Measurements from ENCODE around the gene ST13.

ST13 gene

DNA sequence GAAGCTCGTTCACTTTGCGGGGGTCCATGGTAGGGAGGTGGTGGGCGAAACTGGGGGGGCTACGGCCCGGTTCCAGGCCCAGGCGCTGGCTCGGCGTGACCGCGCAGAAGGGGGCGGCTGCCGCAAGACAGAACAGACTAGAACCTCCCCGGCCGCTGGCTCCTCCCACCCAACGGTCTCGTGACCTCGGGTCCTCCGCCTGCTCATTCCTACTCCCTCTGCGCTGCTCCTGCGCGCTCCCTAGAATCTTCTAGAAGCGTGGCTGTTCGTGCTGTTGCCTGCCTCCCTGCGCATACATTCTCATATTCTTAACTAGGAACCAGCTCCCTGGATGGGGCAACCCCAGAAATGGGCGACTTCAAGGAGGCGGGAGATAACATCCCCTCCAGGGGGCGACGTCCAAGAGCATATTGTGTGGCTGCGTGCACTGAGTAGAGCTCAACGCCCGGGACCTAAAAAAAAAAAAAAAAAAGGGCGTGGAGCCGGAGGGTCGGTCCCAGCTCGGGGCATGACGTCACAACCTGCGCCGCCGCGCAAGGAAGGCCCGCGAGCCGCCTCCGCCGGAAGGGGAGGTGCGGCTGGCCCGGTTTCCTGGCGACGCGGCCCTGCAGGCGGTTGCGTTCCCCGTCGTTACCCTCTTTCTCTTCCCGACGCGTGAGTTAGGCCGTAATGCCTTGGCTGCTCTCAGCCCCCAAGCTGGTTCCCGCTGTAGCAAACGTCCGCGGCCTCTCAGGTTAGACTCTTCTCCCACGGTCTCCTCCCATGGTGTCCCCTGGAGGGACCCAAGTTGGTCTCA lies at the start of gene ST13, which contains the start of gene XPNPEP3:
TSS of gene ST13 (minus strand) at position 127 of the 796 bp plus-strand sequence. CDS start at position 28, 99 bp downstream.
TSS of gene XPNPEP3 (plus strand) at position 636 of the 796 bp plus-strand sequence. CDS start at position 670, 34 bp downstream.
- DNase-seq (ENCODE audit: low read depth): peak; percentile 97
- peak within 1 kb of the TSS; percentile 99 for H3K4me3 ChIP-seq (ENCODE audit: low read length)
- H3K27me3 ChIP-seq (replicated peaks; ENCODE audit: control insufficient read depth, insufficient read depth, low read length): no peaks in the 10 kb centered on the region
- peaks cover 4% of the 10 kb centered on the region for H3K36me3 ChIP-seq (ENCODE audit: control insufficient read depth, insufficient read depth, low read length, severe bottlenecking)
- H3K4me1 ChIP-seq (ENCODE audit: control insufficient read depth, insufficient read depth, low read length): peaks cover 62% of the 10 kb centered on the region
- peak within 1 kb of the TSS; percentile 100 for H3K9ac ChIP-seq (ENCODE audit: low read length)
- H3K9me3 ChIP-seq (ENCODE audit: control insufficient read depth, low read length): no peaks in the 10 kb centered on the region

DNA sequence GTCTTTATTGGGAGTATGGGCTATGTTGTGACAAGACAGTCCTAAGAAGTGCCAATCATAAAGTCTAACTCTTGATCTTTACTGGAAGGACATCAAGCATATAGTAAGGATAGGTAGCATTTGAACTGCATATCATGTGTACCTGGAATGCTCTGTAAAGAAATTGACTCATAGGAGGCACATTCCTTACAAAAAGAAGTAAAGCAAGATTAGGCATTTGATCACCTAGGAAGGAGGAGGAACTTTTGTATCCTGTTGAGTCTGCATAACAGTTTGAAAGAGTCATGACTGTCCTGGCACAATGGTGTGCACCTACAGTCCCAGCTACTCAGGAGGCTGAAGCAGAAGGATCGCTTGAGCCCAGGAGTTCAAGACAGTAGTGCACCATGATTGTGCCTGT lies 47.7 kb upstream of the ST13 start:
- H3K36me3 ChIP-seq (ENCODE audit: control insufficient read depth, insufficient read depth, low read length, severe bottlenecking): peaks cover 28% of the 10 kb centered on the region
- H3K4me1 ChIP-seq (ENCODE audit: control insufficient read depth, insufficient read depth, low read length): peaks cover 2% of the 10 kb centered on the region
- DNase-seq (ENCODE audit: low read depth): no peak
- H3K27me3 ChIP-seq (replicated peaks; ENCODE audit: control insufficient read depth, insufficient read depth, low read length): no peaks in the 10 kb centered on the region
- H3K4me3 ChIP-seq (ENCODE audit: low read length): no peak overlapping the region
- H3K9ac ChIP-seq (ENCODE audit: low read length): no peak overlapping the region
- H3K9me3 ChIP-seq (ENCODE audit: control insufficient read depth, low read length): no peaks in the 10 kb centered on the region

DNA sequence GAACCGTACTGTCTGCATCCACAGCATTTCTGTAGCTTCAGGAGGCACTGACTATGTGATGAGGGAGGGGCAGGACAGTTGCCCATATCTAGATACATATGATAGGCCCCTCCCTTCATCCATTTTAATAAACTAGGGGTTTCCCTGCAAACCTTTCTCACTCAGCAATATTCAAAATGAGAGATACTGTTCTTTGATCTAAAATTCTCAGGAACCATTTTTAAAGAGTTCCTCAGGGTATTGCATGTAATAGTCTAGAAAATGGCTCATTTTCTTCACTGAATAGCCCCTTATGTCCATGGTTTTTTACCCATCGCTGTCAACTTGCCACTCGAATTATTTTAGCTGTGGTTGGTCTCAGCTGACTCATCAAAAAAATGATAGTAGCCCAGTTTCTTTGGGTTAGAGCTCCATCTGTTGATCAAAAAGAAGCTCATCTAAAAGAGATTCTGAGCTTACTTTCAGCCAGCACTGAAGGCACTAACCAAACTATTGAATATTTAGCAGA lies 42.5 kb upstream of the ST13 start:
- Histone ChIP-seq H3K36me3 (ENCODE audit: control insufficient read depth, insufficient read depth, low read length, severe bottlenecking) (peaks cover 15% of the 10 kb centered on the region), H3K9ac (ENCODE audit: low read length) (no peak overlapping the region), H3K4me1 (ENCODE audit: control insufficient read depth, insufficient read depth, low read length) (peaks cover 7% of the 10 kb centered on the region), H3K4me3 (ENCODE audit: low read length) (no peak overlapping the region), H3K9me3 (ENCODE audit: control insufficient read depth, low read length) (no peaks in the 10 kb centered on the region), H3K27me3 (replicated peaks; ENCODE audit: control insufficient read depth, insufficient read depth, low read length) (no peaks in the 10 kb centered on the region)
- peak; percentile 82 for DNase-seq (ENCODE audit: low read depth)

DNA sequence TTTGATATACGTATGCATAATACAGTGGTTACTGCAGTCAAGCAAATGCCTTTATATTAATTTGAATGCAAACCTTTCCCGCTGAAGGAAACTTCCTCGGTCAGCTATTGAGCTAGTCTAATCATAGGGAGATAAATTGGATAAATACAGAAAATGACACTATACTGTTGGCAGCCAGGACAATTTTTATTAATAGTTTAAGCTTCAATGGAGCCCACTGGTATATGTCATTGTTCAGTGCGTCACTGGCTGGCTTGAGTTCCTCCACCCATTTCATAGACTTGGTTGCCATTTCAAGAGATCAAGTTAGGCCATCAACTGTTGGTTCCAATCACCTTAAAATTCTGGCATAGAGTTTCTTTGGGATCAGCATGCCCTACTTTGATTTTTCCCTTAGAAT lies 38.0 kb upstream of the ST13 start:
- peaks cover 7% of the 10 kb centered on the region for H3K4me1 ChIP-seq (ENCODE audit: control insufficient read depth, insufficient read depth, low read length)
- no peaks in the 10 kb centered on the region for H3K9me3 ChIP-seq (ENCODE audit: control insufficient read depth, low read length)
- H3K36me3 ChIP-seq (ENCODE audit: control insufficient read depth, insufficient read depth, low read length, severe bottlenecking): peaks cover 21% of the 10 kb centered on the region
- H3K9ac ChIP-seq (ENCODE audit: low read length): no peak overlapping the region
- DNase-seq (ENCODE audit: low read depth): no peak
- no peak overlapping the region for H3K4me3 ChIP-seq (ENCODE audit: low read length)
- no peaks in the 10 kb centered on the region for H3K27me3 ChIP-seq (replicated peaks; ENCODE audit: control insufficient read depth, insufficient read depth, low read length)

DNA sequence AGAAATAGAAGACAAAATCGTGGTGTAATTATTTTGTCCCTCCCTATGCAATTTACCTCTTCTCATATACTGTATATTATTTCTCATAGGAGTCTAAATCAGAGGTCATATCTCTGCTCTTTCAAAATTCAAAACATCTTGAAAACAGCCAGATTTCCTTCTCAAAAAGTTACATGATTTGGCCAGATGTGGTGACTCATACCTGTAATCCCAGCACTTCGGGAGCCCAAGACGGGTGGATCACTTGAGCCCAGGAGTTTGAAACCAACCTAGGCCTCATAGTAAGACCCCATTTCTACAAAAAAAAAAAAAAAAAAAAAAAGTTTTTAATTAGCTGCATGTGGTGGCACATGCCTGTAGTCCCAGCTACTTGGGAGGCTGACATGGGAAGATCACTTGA lies 34.4 kb upstream of the ST13 start:
- peak; percentile 40 for DNase-seq (ENCODE audit: low read depth)
- Histone ChIP-seq H3K9me3 (ENCODE audit: control insufficient read depth, low read length) (no peaks in the 10 kb centered on the region), H3K27me3 (replicated peaks; ENCODE audit: control insufficient read depth, insufficient read depth, low read length) (no peaks in the 10 kb centered on the region), H3K36me3 (ENCODE audit: control insufficient read depth, insufficient read depth, low read length, severe bottlenecking) (peaks cover 50% of the 10 kb centered on the region), H3K4me1 (ENCODE audit: control insufficient read depth, insufficient read depth, low read length) (no peaks in the 10 kb centered on the region), H3K4me3 (ENCODE audit: low read length) (no peak overlapping the region), H3K9ac (ENCODE audit: low read length) (no peak overlapping the region)

DNA sequence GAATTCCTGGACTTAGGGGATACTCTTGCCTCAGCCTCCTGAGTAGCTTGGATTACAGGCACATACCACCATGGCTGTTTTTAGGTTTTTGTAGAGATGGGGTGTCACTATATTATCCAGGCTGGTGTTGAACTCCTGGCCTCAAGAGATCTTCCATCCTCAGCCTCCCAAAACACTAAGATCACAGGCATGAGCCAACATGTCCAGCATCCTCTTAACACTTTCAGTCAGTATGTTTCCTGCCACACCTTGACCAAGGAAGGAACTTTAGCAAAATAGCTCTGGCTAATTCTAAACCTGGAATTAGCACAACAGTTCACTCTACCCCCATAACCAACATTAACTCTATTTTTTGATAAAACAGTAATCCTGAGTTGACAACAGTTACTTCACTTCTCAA lies 32.7 kb upstream of the ST13 start:
- H3K36me3 ChIP-seq (ENCODE audit: control insufficient read depth, insufficient read depth, low read length, severe bottlenecking): peaks cover 57% of the 10 kb centered on the region
- no peaks in the 10 kb centered on the region for H3K9me3 ChIP-seq (ENCODE audit: control insufficient read depth, low read length)
- no peak for DNase-seq (ENCODE audit: low read depth)
- no peak overlapping the region for H3K9ac ChIP-seq (ENCODE audit: low read length)
- no peak overlapping the region for H3K4me3 ChIP-seq (ENCODE audit: low read length)
- H3K27me3 ChIP-seq (replicated peaks; ENCODE audit: control insufficient read depth, insufficient read depth, low read length): no peaks in the 10 kb centered on the region
- H3K4me1 ChIP-seq (ENCODE audit: control insufficient read depth, insufficient read depth, low read length): no peaks in the 10 kb centered on the region

DNA sequence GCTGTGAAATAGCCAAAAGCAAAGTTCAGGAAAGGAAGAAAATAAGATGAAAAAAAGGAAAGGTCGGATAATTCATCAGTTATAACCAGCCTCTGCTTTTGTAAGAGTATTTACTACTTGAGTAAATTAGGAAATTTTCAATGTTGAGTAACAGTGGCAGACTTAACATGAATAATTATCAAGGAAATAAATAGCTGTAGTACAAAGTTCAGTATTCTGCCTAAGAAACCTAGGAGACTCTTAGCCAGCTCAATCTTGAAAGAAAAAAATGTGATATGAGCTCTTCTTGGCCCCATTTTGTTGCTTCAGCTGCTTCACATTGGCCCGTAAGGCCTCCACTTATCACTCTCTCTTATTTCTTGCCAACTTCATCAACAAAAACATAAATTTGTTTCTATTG lies 22.5 kb upstream of the ST13 start:
- Histone ChIP-seq H3K36me3 (ENCODE audit: control insufficient read depth, insufficient read depth, low read length, severe bottlenecking) (peaks cover 32% of the 10 kb centered on the region), H3K4me3 (ENCODE audit: low read length) (no peak overlapping the region), H3K4me1 (ENCODE audit: control insufficient read depth, insufficient read depth, low read length) (peaks cover 13% of the 10 kb centered on the region), H3K9ac (ENCODE audit: low read length) (no peak overlapping the region), H3K9me3 (ENCODE audit: control insufficient read depth, low read length) (no peaks in the 10 kb centered on the region), H3K27me3 (replicated peaks; ENCODE audit: control insufficient read depth, insufficient read depth, low read length) (no peaks in the 10 kb centered on the region)
- DNase-seq (ENCODE audit: low read depth): no peak

DNA sequence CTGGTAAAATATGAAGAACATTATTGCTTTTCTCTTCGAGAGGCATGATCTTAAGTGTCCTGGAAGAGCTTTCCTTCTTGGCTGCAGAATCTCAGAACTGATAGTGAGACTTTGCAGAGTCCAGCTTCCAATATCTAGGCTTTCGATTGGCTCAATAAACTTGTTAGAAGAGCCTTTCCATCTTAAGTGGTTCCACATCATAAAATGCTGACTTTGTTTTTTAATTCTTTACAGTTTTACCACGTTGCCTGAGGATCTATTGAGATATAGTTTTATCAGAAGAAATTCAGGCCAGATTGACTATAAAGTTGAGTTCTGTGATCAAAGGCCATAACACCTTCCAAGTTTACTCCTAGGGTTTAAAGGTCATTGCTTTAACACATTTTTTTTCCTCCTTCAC lies 21.0 kb upstream of the ST13 start:
- Histone ChIP-seq H3K9ac (ENCODE audit: low read length) (no peak overlapping the region), H3K4me3 (ENCODE audit: low read length) (no peak overlapping the region), H3K36me3 (ENCODE audit: control insufficient read depth, insufficient read depth, low read length, severe bottlenecking) (peaks cover 19% of the 10 kb centered on the region), H3K27me3 (replicated peaks; ENCODE audit: control insufficient read depth, insufficient read depth, low read length) (no peaks in the 10 kb centered on the region), H3K4me1 (ENCODE audit: control insufficient read depth, insufficient read depth, low read length) (peaks cover 13% of the 10 kb centered on the region), H3K9me3 (ENCODE audit: control insufficient read depth, low read length) (no peaks in the 10 kb centered on the region)
- DNase-seq (ENCODE audit: low read depth): no peak

DNA sequence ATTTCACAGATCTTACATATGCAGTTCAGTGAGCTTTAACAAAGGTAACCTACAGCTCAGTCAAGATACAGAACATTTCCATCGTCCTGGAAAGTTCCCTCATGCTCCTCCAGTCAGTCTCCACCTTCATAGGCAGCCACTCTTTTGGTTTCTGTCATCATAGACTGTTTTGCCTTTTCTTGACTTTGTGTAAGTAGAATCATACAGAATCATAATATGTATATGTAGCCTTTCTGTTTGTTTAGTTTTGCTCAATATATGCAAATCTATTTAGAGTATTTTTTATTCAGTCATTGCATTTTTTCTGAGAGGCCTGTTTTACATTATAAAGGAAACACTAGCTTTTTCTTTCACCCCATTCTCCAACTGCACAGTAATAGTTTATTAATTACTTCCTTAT lies 20.5 kb upstream of the ST13 start:
- Histone ChIP-seq H3K4me1 (ENCODE audit: control insufficient read depth, insufficient read depth, low read length) (peaks cover 13% of the 10 kb centered on the region), H3K9ac (ENCODE audit: low read length) (no peak overlapping the region), H3K9me3 (ENCODE audit: control insufficient read depth, low read length) (no peaks in the 10 kb centered on the region), H3K4me3 (ENCODE audit: low read length) (no peak overlapping the region), H3K27me3 (replicated peaks; ENCODE audit: control insufficient read depth, insufficient read depth, low read length) (no peaks in the 10 kb centered on the region), H3K36me3 (ENCODE audit: control insufficient read depth, insufficient read depth, low read length, severe bottlenecking) (peaks cover 17% of the 10 kb centered on the region)
- no peak for DNase-seq (ENCODE audit: low read depth)

DNA sequence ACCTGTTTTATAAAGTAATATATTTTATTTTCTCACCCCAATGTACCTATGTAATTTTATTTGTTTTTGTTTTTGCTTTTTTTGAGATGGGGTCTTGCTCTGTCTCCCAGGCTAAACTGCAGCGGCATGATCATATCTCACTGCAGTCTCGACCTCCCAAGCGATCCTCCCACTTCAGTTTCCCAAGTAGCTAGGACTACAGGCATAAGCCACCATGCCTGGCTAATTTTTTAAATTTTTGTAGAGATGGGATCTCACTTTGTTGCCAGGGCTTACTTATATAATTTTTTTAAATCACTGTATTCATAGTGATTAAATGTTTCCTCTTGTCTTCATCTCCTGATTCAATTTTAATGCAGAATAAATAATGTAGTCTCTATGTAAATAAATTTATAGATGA lies 18.7 kb upstream of the ST13 start:
- H3K4me3 ChIP-seq (ENCODE audit: low read length): no peak overlapping the region
- DNase-seq (ENCODE audit: low read depth): no peak
- peaks cover 23% of the 10 kb centered on the region for H3K36me3 ChIP-seq (ENCODE audit: control insufficient read depth, insufficient read depth, low read length, severe bottlenecking)
- peaks cover 13% of the 10 kb centered on the region for H3K4me1 ChIP-seq (ENCODE audit: control insufficient read depth, insufficient read depth, low read length)
- no peaks in the 10 kb centered on the region for H3K27me3 ChIP-seq (replicated peaks; ENCODE audit: control insufficient read depth, insufficient read depth, low read length)
- H3K9ac ChIP-seq (ENCODE audit: low read length): no peak overlapping the region
- H3K9me3 ChIP-seq (ENCODE audit: control insufficient read depth, low read length): no peaks in the 10 kb centered on the region

DNA sequence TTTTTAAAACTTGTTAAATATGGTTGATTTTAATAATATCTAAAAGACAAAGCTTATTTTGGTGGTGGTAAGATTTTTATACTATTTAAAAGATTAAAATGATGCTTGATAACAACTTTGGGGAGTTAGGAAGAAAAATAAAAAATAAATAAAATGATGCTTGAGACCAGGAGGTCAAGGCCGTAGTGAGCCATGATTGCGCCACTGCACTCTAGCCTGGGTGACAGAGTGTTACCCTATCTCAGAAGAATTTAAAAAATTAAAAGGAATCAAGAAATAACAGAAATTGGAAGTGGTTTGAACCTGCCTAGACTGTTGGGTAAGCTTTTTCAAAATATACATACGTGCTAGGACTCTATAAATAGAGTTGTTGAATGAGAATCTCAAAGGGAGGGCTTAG lies 17.6 kb upstream of the ST13 start:
- peaks cover 29% of the 10 kb centered on the region for H3K36me3 ChIP-seq (ENCODE audit: control insufficient read depth, insufficient read depth, low read length, severe bottlenecking)
- no peak overlapping the region for H3K9ac ChIP-seq (ENCODE audit: low read length)
- no peak for DNase-seq (ENCODE audit: low read depth)
- H3K4me3 ChIP-seq (ENCODE audit: low read length): no peak overlapping the region
- H3K9me3 ChIP-seq (ENCODE audit: control insufficient read depth, low read length): no peaks in the 10 kb centered on the region
- H3K27me3 ChIP-seq (replicated peaks; ENCODE audit: control insufficient read depth, insufficient read depth, low read length): no peaks in the 10 kb centered on the region
- H3K4me1 ChIP-seq (ENCODE audit: control insufficient read depth, insufficient read depth, low read length): peaks cover 4% of the 10 kb centered on the region
